GM10248 (cell line): ENCODE measurements around the gene NUDT16L1.

Experiments used
- CTCF ChIA-PET: fragments of 300-600 bp; sonication (Branson Sonifier 250); formaldehyde crosslinking; extraction: SDS; loops from one replicate; lab custom pipeline; 2021; ENCODE audit warnings: antibody characterized with exemption; lab: Yijun Ruan, JAX
- POLR2A ChIA-PET: fragments of 350-650 bp; sonication (Branson Sonifier 250); formaldehyde crosslinking; extraction: SDS; loops from one replicate; lab custom pipeline; 2020; ENCODE audit warnings: antibody characterized with exemption; lab: Yijun Ruan, JAX
- DNase-seq: peaks from one replicate; pipeline ENCODE4 v3.0.0; 2012; ENCODE audit errors: extremely low spot score
- CTCF ChIP-seq: IDR thresholded peaks from 2 replicates; pipeline ENCODE4 v1.5.1; 2012; ENCODE audit warnings: mild to moderate bottlenecking, low read depth; ENCODE audit errors: extremely low read depth, missing control alignments, control extremely low read depth

NUDT16L1 gene

GRCh38 chr16:4668313-4668960 is 24.9 kb upstream of the NUDT16L1 start:
- no peak for DNase-seq
- POLR2A ChIA-PET, result no interaction called here
- no peak for TF ChIP-seq CTCF
- CTCF ChIA-PET, result interaction anchor here (2.3 kb wide), 1 partner anchor 18 kb away, joined by 13 read pairs; no protein-coding TSS in a partner anchor

- ChIA-PET CTCF (no interaction called here), POLR2A (no interaction called here)
- no peak for TF ChIP-seq CTCF
- DNase-seq, result no peak
Observed at GRCh38 chr16:4673387-4674046, 19.8 kb upstream of the NUDT16L1 start.

GRCh38 chr16:4674926-4675530 is 18.3 kb upstream of the NUDT16L1 start:
- CTCF ChIA-PET, result no interaction called here

GRCh38 chr16:4675864-4676786 is 17.2 kb upstream of the NUDT16L1 start:
- POLR2A ChIA-PET, result interaction anchor here (1.0 kb wide), 1 partner anchor 58 kb away, joined by 3 read pairs; the partner anchor contains the start of gene DNAAF8
- CTCF ChIA-PET, result interaction anchor here (1.1 to 2.1 kb wide), 2 partner anchors 20 to 25 kb away, joined by 3 to 11 read pairs; no protein-coding TSS in a partner anchor
- no peak for TF ChIP-seq CTCF
- DNase-seq, result no peak

More at GRCh38 chr16:4674926-4675530, 18.3 kb upstream of the NUDT16L1 start:
- DNase-seq, result no peak
- POLR2A ChIA-PET, result no interaction called here
- no peak for TF ChIP-seq CTCF

GRCh38 chr16:4676831-4677230 is 16.5 kb upstream of the NUDT16L1 start:
- no peak for DNase-seq
- ChIA-PET CTCF (interaction anchor here (1.1 to 2.1 kb wide), 2 partner anchors 20 to 26 kb away, joined by 3 to 11 read pairs; no protein-coding TSS in a partner anchor), POLR2A (interaction anchor here (1.0 kb wide), 1 partner anchor 58 kb away, joined by 3 read pairs; the partner anchor contains the start of gene DNAAF8)
- TF ChIP-seq CTCF, result no peak
